ENCODE results near the gene RAD51B. TPM values are rescaled to one million over a fixed set of nuclear protein-coding genes. Genes with fewer than 3 reads are reported as not detected.
"Not testable (repeated sequence)": the region's sequence is repeated elsewhere in the genome, so short reads cannot be mapped to it uniquely, and the experiment has no call there.

Gene RAD51B
- total and polyA plus RNA-seq, 2 of the 13 experiments (the other 11 are each of a cell fraction or from before 2014, with no cell fraction given) = 7.0 to 9.5 TPM

- FAIRE-seq; H4K20me1 ChIP-seq (ENCODE audit: insufficient read depth, low read length); DNase-seq (ENCODE audit: low spot score); H3K27ac ChIP-seq (ENCODE audit: extremely low read length, insufficient read depth, low read length); H3K9me3 ChIP-seq (ENCODE audit: low read length); POLR2A ChIA-PET; H3K9ac ChIP-seq (ENCODE audit: insufficient read depth, low read depth, low read length); H3K4me2 ChIP-seq (ENCODE audit: low read depth, low read length); H3K36me3 ChIP-seq (replicated peaks in 1 of 2; ENCODE audit: control insufficient read depth in 1 of 2, insufficient read depth in 2 of 2, low read length in 2 of 2); BruUV-seq (replicated peaks); ATAC-seq; H3K4me3 ChIP-seq (replicated peaks in 1 of 3; ENCODE audit: insufficient read depth in 1 of 3, low read depth in 2 of 3, low read length in 3 of 3); intact Hi-C loops (cut with micrococcal nuclease; ENCODE audit: unreplicated experiment); H3K27me3 ChIP-seq (ENCODE audit: control insufficient read depth in 1 of 2, insufficient read depth in 2 of 2, low read length in 2 of 2); H2AFZ ChIP-seq (ENCODE audit: low read length); CTCF ChIA-PET (ENCODE audit: low intra/inter-chr PET ratio, low total read pairs); H3K79me2 ChIP-seq (ENCODE audit: insufficient read depth, low read length); in situ Hi-C loops (cut with HindIII; ENCODE audit: extremely low pct_ligation_motif_present, low pct_unique_long_range_greater_than_20kb): not testable (repeated sequence)
- H3K4me1 ChIP-seq (ENCODE audit: insufficient read depth, low read length) = peaks cover 13% of the 10 kb centered on the region; the same call in 1 of the 2 replicates
These were observed 296.4 kb downstream of the RAD51B start for GRCh38 chr14:68115952-68116351.

DNA sequence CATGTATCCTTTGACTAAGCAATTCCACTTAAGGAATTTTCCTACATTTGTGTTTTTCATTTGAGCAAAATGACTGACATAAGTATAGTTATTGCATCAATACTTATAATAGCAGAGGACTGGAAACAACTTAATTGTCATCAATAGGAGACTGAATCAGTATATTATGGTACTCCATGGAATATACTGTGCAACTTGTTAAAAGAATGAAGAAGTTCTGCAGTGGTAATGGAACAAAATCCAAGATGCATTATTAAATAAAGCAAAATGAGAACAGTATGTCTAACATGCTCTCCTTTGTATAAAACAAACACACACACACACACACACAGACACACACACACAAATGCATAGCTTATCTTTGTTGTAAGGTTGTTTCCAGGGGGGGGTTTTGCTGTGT is 303.1 kb downstream of the RAD51B start:
- Histone ChIP-seq H3K36me3 (replicated peaks in 1 of 2; ENCODE audit: control insufficient read depth in 1 of 2, insufficient read depth in 2 of 2, low read length in 2 of 2) (no peaks in the 10 kb centered on the region), H4K20me1 (ENCODE audit: insufficient read depth, low read length) (no peaks in the 10 kb centered on the region), H3K4me2 (ENCODE audit: low read depth, low read length) (no peak overlapping the region), H3K9me3 (ENCODE audit: low read length) (peaks cover 4% of the 10 kb centered on the region; the same call in 1 of the 2 replicates), H3K4me1 (ENCODE audit: insufficient read depth, low read length) (peaks cover 8% of the 10 kb centered on the region), H3K79me2 (ENCODE audit: insufficient read depth, low read length) (no peaks in the 10 kb centered on the region), H3K4me3 (replicated peaks in 1 of 3; ENCODE audit: insufficient read depth in 1 of 3, low read depth in 2 of 3, low read length in 3 of 3) (no peak overlapping the region), H3K27ac (ENCODE audit: extremely low read length, insufficient read depth, low read length) (no peak overlapping the region), H2AFZ (ENCODE audit: low read length) (no peak overlapping the region), H3K27me3 (ENCODE audit: control insufficient read depth in 1 of 2, insufficient read depth in 2 of 2, low read length in 2 of 2) (no peaks in the 10 kb centered on the region), H3K9ac (ENCODE audit: insufficient read depth, low read depth, low read length) (no peak overlapping the region)
- FAIRE-seq (no peak), ATAC-seq (no peak), DNase-seq (ENCODE audit: low spot score) (no peak)
- CTCF ChIA-PET (ENCODE audit: low intra/inter-chr PET ratio, low total read pairs) = no interaction called here
- POLR2A ChIA-PET = no interaction called here
- intact Hi-C loops (cut with micrococcal nuclease; ENCODE audit: unreplicated experiment) (no loop called here), in situ Hi-C loops (cut with HindIII; ENCODE audit: extremely low pct_ligation_motif_present, low pct_unique_long_range_greater_than_20kb) (no loop called here)
- TF ChIP-seq SMAD3 (CRISPR knock-in tag; IDR thresholded peaks at IDR 0.05) (no peak), ZNF3 (CRISPR knock-in tag; IDR thresholded peaks at IDR 0.05) (no peak), STAT6 (CRISPR knock-in tag; IDR thresholded peaks at IDR 0.05; ENCODE audit: borderline replicate concordance) (no peak), ZNF468 (CRISPR knock-in tag; IDR thresholded peaks at IDR 0.05) (no peak), CEBPG (CRISPR knock-in tag; IDR thresholded peaks at IDR 0.05) (no peak)
- TF ChIP-seq, protein P1, sequence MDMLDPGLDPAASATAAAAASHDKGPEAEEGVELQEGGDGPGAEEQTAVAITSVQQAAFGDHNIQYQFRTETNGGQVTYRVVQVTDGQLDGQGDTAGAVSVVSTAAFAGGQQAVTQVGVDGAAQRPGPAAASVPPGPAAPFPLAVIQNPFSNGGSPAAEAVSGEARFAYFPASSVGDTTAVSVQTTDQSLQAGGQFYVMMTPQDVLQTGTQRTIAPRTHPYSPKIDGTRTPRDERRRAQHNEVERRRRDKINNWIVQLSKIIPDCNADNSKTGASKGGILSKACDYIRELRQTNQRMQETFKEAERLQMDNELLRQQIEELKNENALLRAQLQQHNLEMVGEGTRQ (IDR thresholded peaks at IDR 0.05; ENCODE audit: low read depth, low read length) = no peak
- TF ChIP-seq, protein P1 (CRISPR knock-in tag; IDR thresholded peaks at IDR 0.05; ENCODE audit: borderline replicate concordance) = no peak
- TF ChIP-seq, protein P2, sequence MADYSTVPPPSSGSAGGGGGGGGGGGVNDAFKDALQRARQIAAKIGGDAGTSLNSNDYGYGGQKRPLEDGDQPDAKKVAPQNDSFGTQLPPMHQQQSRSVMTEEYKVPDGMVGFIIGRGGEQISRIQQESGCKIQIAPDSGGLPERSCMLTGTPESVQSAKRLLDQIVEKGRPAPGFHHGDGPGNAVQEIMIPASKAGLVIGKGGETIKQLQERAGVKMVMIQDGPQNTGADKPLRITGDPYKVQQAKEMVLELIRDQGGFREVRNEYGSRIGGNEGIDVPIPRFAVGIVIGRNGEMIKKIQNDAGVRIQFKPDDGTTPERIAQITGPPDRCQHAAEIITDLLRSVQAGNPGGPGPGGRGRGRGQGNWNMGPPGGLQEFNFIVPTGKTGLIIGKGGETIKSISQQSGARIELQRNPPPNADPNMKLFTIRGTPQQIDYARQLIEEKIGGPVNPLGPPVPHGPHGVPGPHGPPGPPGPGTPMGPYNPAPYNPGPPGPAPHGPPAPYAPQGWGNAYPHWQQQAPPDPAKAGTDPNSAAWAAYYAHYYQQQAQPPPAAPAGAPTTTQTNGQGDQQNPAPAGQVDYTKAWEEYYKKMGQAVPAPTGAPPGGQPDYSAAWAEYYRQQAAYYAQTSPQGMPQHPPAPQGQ (CRISPR knock-in tag; IDR thresholded peaks at IDR 0.05; ENCODE audit: borderline replicate concordance) = no peak
- BruUV-seq (replicated peaks) = no TSS peak

Data from HepG2 (cell line).